Astrocyte (in vitro differentiated cells and primary cell): ENCODE results near the gene WDR64.

ENCODE experiments used
- CTCF ChIP-seq: IDR thresholded peaks from 2 replicates; pipeline ENCODE4 v1.5.1; 2011; ENCODE audit warnings: low read depth, mild to moderate bottlenecking, inconsistent platforms, low read length, moderate library complexity; ENCODE audit not compliant: insufficient read depth
- EZH2 ChIP-seq: IDR thresholded peaks from 2 replicates; pipeline ENCODE4 v1.6.1; 2012; ENCODE audit warnings: mild to moderate bottlenecking, low read length, inconsistent platforms; ENCODE audit not compliant: insufficient read depth

- TF ChIP-seq CTCF (no peak), EZH2 (no peak)
Measured at GRCh38 chr1:241645199-241645598, 6.9 kb upstream of the WDR64 start.
